Neural cell (in vitro differentiated cells): Measurements from ENCODE around the gene C5AR1.

Experiments
- EP300 ChIP-seq: fragments of 450-650 bp; conservative IDR thresholded peaks from 2 replicates; pipeline ENCODE4 v1.6.1; 2014; ENCODE audit warnings: antibody characterized with exemption, mild to moderate bottlenecking, moderate library complexity; ENCODE audit not compliant: poor library complexity, severe bottlenecking
- EZH2 ChIP-seq: fragments of 200-600, 300-800 bp; shearing (Covaris generic), sonication (generic); IDR thresholded peaks from 2 replicates; pipeline ENCODE4 v1.6.1; 2014; ENCODE audit warnings: antibody characterized with exemption, low read length, borderline replicate concordance, mild to moderate bottlenecking; ENCODE audit not compliant: insufficient read depth, poor library complexity, severe bottlenecking
- POLR2AphosphoS5 ChIP-seq: IDR thresholded peaks from 2 replicates; pipeline ENCODE4 v1.6.1; 2012
- TF ChIP-seq, protein P1 (sequence below): fragments of 450-650 bp; IDR thresholded peaks from 2 replicates; pipeline ENCODE4 v1.5.1; 2014; ENCODE audit warnings: antibody characterized with exemption, mild to moderate bottlenecking, moderate library complexity; ENCODE audit not compliant: poor library complexity, severe bottlenecking

DNA sequence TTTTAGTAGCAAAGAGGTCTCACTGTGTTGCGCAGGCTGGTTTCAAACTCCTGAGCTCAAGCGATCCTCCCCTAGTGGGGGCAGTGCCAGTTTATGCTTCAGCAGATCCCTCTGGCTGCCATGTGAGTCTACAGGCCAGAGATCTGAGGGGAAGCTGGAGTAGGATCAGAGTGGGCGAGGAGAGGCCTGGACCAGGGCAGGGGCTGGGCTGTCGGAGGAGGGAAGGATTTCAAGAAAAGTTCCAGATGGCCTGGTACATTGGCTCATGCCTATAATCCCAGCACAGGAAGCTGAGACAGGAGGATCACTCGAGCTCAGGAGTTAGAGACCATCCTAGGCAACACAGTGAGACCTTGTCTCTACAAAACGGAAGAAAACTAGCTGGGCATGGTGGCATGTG lies 49.3 kb downstream of the C5AR1 start:
- TF ChIP-seq EZH2, result no peak
- TF ChIP-seq, protein P1, sequence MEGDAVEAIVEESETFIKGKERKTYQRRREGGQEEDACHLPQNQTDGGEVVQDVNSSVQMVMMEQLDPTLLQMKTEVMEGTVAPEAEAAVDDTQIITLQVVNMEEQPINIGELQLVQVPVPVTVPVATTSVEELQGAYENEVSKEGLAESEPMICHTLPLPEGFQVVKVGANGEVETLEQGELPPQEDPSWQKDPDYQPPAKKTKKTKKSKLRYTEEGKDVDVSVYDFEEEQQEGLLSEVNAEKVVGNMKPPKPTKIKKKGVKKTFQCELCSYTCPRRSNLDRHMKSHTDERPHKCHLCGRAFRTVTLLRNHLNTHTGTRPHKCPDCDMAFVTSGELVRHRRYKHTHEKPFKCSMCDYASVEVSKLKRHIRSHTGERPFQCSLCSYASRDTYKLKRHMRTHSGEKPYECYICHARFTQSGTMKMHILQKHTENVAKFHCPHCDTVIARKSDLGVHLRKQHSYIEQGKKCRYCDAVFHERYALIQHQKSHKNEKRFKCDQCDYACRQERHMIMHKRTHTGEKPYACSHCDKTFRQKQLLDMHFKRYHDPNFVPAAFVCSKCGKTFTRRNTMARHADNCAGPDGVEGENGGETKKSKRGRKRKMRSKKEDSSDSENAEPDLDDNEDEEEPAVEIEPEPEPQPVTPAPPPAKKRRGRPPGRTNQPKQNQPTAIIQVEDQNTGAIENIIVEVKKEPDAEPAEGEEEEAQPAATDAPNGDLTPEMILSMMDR, result no peak
- no peak for TF ChIP-seq POLR2AphosphoS5
- TF ChIP-seq EP300, result no peak
